Liver (tissue), 3 donors: ENCODE data around the gene CREB5.

Source experiments
- FOXA1 ChIP-seq: IDR thresholded peaks from 2 replicates; pipeline ENCODE4 v1.6.1; 2016; ENCODE audit warnings: antibody characterized with exemption
- GABPA ChIP-seq, 2 donors: IDR thresholded peaks in 1 of 2; conservative IDR thresholded peaks in 1 of 2; 2 replicates each; pipeline ENCODE4 v1.6.1; 2016; ENCODE audit warnings: antibody characterized with exemption in 2 of 2, mild to moderate bottlenecking in 1 of 2, moderate library complexity in 1 of 2
- MAX ChIP-seq: IDR thresholded peaks from 2 replicates; pipeline ENCODE4 v1.6.1; 2016; ENCODE audit warnings: antibody characterized with exemption
- TF ChIP-seq, protein P1 (sequence below): fragments of 150-350 bp; IDR thresholded peaks from 2 replicates; pipeline ENCODE4 v1.5.1; 2017; ENCODE audit warnings: improper control_type of control experiment, low read depth, low read length; ENCODE audit not compliant: missing input control
- donor health status: healthy.
- donor health status: healthy.

DNA sequence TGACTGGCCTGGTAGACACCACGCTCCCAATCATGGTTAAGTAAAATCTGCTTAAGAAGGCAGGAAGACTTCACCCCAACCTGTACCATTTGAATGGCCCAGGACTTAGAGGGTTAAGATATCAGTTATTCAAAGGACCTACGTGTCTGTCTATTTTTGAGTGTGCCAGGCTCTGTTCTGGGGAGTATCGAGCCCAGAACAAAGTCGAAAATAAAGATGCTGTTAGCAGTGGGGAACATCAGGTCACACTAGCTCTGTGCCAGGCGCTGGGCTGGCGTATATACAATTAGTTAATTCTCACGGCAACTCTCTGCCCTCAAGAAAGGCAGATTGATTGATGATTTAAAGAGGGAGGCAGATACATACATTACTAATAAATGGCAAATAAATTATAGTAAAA lies 40.5 kb upstream of the CREB5 start:
- TF ChIP-seq, protein P1, sequence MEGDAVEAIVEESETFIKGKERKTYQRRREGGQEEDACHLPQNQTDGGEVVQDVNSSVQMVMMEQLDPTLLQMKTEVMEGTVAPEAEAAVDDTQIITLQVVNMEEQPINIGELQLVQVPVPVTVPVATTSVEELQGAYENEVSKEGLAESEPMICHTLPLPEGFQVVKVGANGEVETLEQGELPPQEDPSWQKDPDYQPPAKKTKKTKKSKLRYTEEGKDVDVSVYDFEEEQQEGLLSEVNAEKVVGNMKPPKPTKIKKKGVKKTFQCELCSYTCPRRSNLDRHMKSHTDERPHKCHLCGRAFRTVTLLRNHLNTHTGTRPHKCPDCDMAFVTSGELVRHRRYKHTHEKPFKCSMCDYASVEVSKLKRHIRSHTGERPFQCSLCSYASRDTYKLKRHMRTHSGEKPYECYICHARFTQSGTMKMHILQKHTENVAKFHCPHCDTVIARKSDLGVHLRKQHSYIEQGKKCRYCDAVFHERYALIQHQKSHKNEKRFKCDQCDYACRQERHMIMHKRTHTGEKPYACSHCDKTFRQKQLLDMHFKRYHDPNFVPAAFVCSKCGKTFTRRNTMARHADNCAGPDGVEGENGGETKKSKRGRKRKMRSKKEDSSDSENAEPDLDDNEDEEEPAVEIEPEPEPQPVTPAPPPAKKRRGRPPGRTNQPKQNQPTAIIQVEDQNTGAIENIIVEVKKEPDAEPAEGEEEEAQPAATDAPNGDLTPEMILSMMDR = no peak
- TF ChIP-seq MAX (no peak), FOXA1 (no peak), GABPA (IDR thresholded peaks at IDR 0.05 in 1 of 2, conservative IDR thresholded peaks at IDR 0.05 in 1 of 2) (no peak)
